Measurements from ENCODE around the gene FAM110C.
"Not testable (repeated sequence)": the region's sequence is repeated elsewhere in the genome, so short reads cannot be mapped to it uniquely, and the experiment has no call there.

The FAM110C gene

GRCh38 chr2:19505-19904, 26.8 kb downstream of the FAM110C start:
- Histone ChIP-seq H3K9ac (no peak overlapping the region), H4K20me1 (no peaks in the 10 kb centered on the region; a peak in 1 of 22 replicates), H3K36me3 (no peaks in the 10 kb centered on the region), H3K4me2 (no peak overlapping the region), H3K4me1 (peaks cover 0 to 21% (median 11%) of the 10 kb centered on the region in 10 experiments; a peak in 14 of 20 replicates), H3K9me3 (replicated peaks in 1 of 11) (peaks cover 0 to 12% (median 5%) of the 10 kb centered on the region in 11 experiments; a peak in 9 of 22 replicates), H3K27ac (no peak overlapping the region), H3K27me3 (no peaks in the 10 kb centered on the region), H3K4me3 (no peak overlapping the region)
- TF ChIP-seq Cebpa-rat (IDR thresholded peaks at IDR 0.05) = no peak

- H3K4me2 ChIP-seq = no peak overlapping the region
- peaks cover 0 to 13% (median 3%) of the 10 kb centered on the region in 10 experiments; a peak in 9 of 20 replicates for H3K4me1 ChIP-seq
- no peaks in the 10 kb centered on the region for H3K36me3 ChIP-seq
- TF ChIP-seq Cebpa-rat (IDR thresholded peaks at IDR 0.05) = no peak
- H3K9ac ChIP-seq = no peak overlapping the region
- peaks cover 0 to 12% (median 5%) of the 10 kb centered on the region in 11 experiments; a peak in 9 of 22 replicates for H3K9me3 ChIP-seq (replicated peaks in 1 of 11)
- no peak overlapping the region for H3K4me3 ChIP-seq
- H3K27ac ChIP-seq = no peak overlapping the region
- H4K20me1 ChIP-seq = no peaks in the 10 kb centered on the region; a peak in 1 of 22 replicates
- no peaks in the 10 kb centered on the region for H3K27me3 ChIP-seq
Observed at GRCh38 chr2:18402-19271, 27.7 kb downstream of the FAM110C start.

GRCh38 chr2:15916-16315, 30.4 kb downstream of the FAM110C start:
- not testable (repeated sequence) for H3K9ac ChIP-seq, H3K27ac ChIP-seq, H3K4me3 ChIP-seq, H3K36me3 ChIP-seq, H4K20me1 ChIP-seq, H3K27me3 ChIP-seq, H3K4me1 ChIP-seq, H3K4me2 ChIP-seq
- H3K9me3 ChIP-seq (replicated peaks in 1 of 11) = peaks cover 8 to 13% (median 10%) of the 10 kb centered on the region in 11 experiments

GRCh38 chr2:11248-11941, 34.9 kb downstream of the FAM110C start:
- H3K9me3 ChIP-seq (replicated peaks in 1 of 11) = peaks cover 8 to 17% (median 13%) of the 10 kb centered on the region in 11 experiments
- H3K36me3 ChIP-seq = no peaks in the 10 kb centered on the region
- no peak overlapping the region for H3K4me2 ChIP-seq
- H3K4me3 ChIP-seq = no peak overlapping the region
- H3K4me1 ChIP-seq = no peaks in the 10 kb centered on the region
- H3K27ac ChIP-seq = no peak overlapping the region
- TF ChIP-seq Cebpa-rat (IDR thresholded peaks at IDR 0.05) = no peak
- no peak overlapping the region for H3K9ac ChIP-seq
- H4K20me1 ChIP-seq = no peaks in the 10 kb centered on the region
- H3K27me3 ChIP-seq = no peaks in the 10 kb centered on the region

- Histone ChIP-seq H3K9me3 (replicated peaks in 1 of 11) (peaks cover 8 to 17% (median 13%) of the 10 kb centered on the region in 11 experiments), H3K4me1 (no peaks in the 10 kb centered on the region), H3K36me3 (no peaks in the 10 kb centered on the region), H3K4me2 (no peak overlapping the region), H3K9ac (no peak overlapping the region), H4K20me1 (no peaks in the 10 kb centered on the region), H3K27ac (no peak overlapping the region), H3K4me3 (no peak overlapping the region), H3K27me3 (no peaks in the 10 kb centered on the region)
- TF ChIP-seq Cebpa-rat (IDR thresholded peaks at IDR 0.05) = no peak
Observed at GRCh38 chr2:10222-10875, 36.0 kb downstream of the FAM110C start.
